GM18502 (cell line): Measurements from ENCODE around the gene TMEM200A.

ENCODE experiments used
- ATAC-seq: cut with Tn5 transposase; IDR thresholded peaks from one replicate; pipeline ENCODE4 v1.9.1; 2021; ENCODE audit warnings: mild to moderate bottlenecking; ENCODE audit not compliant: unreplicated experiment, poor library complexity

The TMEM200A gene

DNA sequence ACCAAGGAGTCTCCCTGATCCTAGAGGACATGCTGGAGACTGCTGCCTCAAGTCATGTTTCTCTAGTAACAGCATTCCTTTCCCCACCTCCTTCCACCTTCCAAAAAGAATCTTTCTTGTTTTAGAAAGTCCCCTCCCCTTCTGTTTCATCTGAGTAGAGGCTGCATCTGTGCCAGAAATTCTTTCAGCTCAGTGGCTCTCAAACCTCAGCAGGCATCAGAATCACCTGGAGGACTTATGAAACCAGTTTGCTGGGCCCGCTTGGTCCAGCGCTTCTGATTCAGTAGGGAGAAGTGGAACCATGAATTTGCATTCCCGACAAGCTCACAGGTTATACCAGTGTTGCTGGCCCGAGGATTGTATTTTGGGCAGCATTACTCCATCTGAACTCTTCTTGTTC is 55.1 kb downstream of the TMEM200A start:
- no peak for ATAC-seq

DNA sequence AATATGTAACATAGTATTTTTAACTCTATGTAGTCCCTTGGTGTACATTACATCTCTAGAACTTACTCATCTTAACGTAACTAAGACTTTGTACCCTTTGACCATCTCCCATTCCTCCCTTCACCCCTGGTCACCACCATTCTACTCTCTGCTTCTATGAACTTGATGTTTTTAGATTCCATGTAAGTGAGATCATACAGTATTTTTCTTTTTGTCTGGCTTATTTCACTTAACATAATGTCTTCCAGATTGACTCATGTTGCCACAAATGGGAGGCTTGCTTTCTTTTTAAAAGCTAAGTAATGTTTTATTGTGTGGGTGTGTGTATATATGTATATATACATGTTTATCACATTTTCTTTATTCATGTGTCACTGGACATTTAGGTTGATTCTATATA is 55.8 kb downstream of the TMEM200A start:
- no peak for ATAC-seq

DNA sequence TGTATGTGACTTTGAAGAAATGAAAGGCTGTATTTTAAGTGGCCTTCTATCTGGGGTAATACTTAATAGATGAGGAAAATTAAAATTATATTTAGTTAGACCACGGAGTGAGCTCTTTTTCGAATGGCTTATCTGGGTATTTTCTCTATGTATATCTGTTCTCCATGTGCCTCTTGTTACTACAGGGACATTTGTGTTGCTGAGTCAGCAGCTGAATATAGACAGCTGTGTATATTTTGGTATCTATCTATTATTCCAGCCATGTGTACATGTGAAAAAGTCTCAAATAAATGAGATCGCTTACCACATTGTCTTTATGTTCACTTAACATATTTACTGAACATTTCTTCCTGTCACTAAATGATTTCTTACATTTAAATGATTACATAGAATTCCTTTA is 57.2 kb downstream of the TMEM200A start:
- ATAC-seq, result no peak

DNA sequence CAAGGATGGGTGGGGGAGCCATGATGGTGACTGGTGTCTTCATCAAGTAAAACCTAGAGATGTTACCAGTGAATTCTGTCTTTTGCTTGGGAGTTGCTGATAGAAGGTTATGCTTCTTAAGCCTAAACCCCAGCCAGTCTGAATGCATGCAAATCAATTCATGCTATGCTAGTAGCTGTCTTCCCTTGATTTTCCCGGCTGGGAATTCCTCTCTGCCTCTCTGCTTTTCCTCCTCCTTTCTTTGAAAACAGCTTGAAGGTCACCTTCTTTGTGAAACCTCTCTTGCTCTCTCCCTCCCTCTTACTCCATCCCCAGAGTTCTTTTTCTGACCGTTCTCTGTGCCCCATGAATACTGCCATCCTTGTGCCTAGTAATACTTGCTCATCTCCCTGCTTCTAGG is 58.9 kb downstream of the TMEM200A start:
- ATAC-seq, result no peak

DNA sequence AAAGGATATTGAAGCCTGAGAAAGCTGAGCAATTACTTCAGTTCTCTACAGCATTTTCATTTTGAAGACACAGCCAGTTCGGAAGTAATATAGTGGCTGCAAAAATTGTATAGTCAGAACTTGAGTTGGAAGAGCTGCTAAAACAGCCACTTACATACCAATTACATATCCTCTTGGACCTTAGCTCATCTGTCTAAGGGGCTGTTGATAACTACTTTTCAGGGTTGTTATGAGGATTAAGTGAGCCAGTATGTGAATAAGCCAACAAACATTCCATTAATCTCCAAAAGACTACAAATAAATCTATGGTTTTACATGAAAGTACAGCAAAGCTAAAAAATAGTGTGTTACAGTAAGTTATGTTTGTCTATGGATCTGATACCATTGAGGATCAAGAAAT is 59.7 kb downstream of the TMEM200A start:
- ATAC-seq, result no peak

DNA sequence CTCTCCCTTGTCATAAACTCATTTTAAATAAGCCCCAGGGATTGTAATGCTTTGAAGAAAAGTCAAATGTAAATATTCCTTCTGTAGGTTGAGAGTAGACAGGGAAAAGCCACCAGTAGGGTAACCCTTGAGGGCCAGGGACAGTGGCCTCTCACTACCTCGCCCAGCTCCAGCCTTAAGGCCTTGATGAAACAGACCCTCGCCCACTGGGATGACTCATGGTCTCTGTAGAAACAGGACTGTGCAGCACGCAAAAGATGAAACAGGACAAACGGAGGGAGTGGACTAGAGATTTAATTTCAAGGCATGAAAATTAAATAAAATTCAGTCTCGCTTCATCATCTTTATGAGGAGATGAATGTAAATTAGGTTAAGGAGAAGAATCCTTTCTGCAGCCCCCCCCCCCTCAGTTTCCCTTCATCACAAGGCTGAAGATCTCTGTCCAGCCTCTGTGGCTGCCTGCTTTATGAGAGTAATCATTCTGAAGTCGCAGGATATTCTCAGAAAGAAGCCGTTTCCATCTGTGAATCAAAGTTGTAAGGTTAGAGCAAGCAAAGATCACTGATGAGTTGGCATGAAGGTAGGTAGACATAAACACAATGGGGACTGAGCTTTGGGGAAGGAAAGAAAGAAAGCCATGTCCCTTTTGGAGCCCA is 60.4 kb downstream of the TMEM200A start:
- ATAC-seq, result no peak

DNA sequence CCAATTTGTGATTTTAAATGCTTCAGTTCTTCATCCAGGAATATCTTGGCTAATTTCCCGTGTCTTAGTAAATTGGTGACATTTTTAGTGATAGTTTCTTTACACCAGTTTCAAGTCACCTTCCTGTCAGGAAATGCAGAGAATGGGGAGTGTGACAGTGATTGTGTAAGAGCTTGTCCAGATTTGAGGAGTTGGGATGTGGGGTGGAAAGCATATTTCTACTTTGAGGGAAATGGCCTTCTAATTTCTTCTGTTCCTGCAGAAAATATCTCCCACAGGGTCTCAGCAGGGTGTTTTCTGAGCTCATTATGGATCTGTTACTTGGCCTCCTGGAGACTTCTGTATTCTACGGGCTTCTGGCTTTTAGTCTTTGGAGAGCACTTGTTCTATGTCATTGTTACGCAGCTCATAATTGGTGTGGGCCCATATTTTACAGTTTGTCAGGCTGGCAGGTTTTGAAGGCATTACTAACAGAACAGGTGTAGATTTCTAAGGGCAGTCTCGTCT is 65.6 kb downstream of the TMEM200A start:
- ATAC-seq, result no peak

DNA sequence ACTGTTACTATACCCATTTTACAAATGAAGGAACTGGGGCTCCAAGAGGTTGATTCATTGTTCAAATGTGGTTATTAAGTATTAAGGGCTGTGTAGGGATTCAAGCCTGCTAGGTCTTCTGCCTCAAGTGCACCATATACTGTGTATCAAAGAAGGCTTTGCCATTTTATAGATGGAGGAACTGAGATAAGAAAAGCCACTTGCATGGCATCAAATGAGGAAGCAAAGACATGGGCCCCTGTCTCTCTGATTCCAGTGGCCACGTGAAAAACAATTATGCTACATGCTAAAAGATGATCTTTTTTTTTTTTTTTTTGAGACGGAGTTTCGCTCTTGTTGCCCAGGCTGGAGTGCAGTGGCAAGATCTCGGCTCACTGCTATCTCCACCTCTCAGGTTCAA is 67.0 kb downstream of the TMEM200A start:
- ATAC-seq, result no peak

DNA sequence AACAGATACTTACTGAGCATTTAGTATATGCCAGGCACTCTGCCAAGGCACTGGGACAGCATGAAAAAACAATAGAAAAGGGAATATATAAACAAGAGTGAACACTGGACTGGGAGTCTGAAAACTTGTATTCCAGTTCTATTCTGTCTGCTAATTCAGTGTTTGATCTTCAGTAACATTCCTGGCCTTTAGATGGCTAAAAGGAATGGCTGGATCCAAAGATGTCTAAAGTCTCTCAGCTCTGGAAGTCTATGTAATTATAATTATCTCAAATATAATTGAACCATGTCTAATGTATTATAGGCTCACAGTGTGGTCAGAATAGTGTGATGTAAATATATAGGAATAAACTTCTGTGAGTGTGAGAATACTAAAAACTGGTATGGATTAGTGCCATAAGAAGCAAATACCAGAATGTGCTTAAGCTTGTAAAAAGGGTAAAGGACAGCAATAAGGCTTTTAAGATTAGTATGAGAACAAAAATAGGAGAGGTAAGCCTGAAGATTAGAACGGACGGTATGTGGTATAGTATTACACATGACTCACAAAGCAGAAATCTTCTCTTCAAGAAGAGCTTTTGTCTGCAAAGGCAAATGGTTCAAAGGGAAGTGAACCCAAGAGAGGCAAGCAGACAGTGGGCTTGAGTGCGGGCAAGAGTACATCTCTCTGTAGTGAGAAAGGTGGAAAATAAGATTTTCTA is 68.5 kb downstream of the TMEM200A start:
- ATAC-seq, result no peak

DNA sequence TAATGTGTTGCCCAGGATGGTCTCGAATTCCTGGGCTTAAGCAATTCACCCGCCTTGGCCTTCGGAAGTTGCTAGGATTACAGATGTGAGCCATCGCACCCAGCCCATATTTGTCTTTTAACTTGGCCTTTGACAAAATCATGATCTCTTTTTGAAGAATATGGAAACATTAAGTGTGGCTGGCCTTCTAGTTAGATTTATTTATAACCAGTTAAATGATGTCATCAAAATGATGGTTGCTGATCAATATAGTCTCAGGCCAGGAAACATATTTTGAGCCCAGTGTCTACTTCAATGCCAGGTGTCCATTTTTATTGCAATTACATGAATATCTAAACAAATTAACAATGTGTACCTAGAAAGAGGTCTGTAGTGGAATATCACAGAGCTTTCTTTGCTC is 69.4 kb downstream of the TMEM200A start:
- ATAC-seq, result no peak

DNA sequence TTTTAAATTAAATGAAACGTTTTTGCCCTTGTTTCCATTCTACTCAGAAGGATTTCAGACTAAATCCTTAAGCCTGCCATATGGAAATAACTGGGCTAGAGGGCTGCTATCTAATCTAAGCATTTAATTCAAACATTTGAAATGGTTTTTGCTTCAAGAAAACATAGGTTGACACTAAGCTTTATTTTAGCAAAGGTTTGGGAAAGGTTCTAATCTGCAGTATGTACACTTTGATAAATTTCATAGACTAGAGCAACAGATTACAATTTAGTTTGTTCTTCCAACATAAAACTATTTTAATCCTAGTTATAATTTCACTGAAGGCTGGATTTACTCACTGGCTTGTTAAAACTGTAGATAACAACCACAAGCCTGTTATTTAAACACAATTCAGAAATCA is 72.1 kb downstream of the TMEM200A start:
- no peak for ATAC-seq

DNA sequence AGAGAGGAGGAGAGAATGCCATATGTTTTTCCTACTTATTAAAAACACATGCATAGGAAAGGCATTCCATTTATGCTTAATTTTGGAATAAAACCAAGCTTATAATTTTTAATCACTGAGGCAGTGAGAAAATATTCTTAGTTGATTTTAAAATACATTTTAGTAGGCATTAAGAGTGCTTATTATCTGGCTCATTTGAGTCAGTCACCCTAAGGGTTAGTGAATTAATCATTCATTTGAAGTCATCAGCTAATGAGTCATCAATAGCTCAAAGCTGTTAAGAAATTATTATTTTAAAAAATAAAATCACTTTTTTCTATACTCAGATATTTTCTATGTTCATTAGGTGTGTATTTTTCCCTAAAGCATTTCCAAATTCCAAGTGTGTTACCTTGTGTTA is 81.6 kb downstream of the TMEM200A start:
- ATAC-seq, result no peak

DNA sequence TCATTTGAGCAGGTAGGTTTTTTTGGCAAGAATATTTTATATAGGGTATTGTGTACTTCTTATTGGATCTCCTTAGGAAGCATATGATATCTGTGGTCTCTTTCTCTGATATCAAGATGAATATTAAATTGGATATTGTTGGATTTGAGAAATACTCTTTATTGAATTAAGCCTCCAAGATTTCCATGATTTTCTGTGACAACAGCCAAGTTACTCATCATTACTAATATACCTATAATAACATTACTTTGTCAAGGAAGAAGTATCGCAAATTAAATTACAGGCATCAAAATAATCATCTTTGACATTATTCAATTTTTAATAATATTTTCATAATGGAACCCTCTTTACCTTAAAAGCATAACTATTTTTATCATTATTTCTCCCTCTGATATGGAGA is 86.5 kb downstream of the TMEM200A start:
- ATAC-seq, result no peak

DNA sequence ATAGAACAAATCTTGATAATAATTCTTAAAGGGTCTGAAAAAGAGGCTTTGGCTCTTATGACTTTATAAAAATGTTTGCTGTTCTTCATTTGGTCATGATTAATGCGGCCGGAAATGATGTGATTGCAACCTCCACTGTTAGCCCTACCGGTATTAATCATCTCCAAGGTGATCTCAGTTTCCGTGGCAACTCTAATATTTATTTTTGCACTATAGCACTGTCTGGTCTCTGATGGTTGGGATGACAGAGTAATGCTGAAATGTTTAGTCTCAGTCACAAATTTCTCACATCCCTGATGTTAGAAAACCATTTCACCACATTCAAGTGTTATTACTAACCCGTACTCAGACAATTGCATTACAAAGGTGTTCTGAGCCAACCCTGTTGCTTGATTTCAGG is 87.4 kb downstream of the TMEM200A start:
- ATAC-seq, result no peak

DNA sequence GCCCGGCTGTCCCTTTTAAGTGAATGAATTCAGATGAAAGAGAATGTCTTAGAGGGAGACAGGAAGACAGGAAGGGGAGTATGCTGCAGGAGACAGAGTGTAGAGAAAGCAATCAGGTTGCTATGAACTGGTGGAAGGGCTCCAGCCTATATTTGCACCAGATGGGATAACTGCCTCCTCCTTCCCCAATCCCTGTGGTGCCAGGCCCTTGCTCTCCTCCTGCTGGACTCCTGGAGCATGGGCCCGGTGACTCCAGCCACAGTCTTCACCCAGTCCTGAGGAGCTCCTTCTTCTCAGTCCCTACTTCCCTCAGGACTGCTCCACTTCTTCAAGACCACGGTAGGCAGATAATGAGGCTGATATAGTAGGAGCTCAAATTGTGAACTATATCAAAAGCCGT is 91.8 kb downstream of the TMEM200A start:
- ATAC-seq, result no peak

DNA sequence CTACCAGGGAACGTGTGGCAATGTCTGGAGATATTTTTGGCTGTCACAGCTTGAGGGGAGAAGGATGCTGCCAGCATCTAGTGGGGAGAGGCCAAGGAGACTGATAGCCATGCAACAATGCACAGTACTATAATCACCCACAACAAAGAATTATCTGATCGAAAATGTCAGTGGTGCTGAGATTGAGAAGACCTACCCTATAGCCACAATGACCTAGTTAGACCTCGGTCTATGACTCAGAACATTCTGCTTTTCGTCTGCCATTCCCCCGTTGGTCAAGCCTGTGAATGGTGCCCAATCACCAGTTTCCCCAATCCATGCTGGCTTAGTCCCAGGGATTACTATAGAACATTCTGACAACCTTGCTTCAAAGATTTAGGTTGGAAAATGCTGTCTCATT is 93.5 kb downstream of the TMEM200A start:
- no peak for ATAC-seq

DNA sequence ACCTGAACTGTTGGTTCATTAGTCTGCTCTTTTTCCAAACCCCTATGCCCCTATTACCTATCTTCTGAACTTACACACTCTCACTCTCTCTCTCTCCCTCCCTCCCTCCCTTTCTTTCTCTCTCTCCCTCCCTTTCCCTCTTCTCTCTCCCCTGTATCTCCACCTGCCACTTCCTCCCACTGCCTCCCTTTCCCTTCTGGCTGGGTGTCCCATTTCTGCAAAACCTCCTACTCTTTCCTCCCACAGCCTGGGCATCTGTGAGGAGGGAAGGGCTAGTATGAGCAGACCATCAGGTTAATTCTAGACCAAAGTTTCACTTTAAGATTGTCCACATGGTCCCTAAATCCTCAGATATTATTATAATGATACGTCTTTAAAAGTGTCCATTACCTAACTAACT is 95.1 kb downstream of the TMEM200A start:
- no peak for ATAC-seq

DNA sequence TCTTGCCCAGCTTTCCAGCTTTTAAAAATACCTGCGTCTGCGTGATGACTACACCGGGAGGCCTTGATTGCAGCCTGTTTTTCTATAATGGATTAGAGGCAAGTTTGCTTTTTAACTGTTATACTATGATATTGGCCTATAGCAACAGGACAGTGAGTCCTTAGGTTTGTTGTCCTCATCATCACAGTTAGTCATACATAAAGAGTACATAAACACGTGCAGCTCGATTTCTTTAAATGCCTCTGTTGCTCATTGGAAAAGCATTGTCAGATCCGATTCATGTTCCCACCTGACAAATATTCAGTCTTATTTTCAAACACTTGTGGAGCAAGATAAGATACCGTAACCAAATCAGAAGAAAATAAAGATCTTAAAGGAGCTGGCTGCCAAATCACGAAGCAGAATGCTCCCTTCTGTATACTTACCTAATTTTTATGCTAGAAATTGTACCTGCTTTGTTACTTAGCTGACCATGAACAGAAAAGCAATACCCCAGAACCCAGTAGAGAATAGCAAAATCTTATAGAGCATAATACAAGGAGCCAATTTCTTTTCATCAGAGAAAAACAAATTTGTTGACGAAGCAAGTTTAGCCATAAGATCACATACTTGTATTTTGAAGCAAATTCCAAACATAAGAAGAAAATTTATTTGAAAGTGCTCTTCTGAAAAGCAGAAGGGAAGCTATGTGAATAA is 100.4 kb downstream of the TMEM200A start:
- no peak for ATAC-seq

DNA sequence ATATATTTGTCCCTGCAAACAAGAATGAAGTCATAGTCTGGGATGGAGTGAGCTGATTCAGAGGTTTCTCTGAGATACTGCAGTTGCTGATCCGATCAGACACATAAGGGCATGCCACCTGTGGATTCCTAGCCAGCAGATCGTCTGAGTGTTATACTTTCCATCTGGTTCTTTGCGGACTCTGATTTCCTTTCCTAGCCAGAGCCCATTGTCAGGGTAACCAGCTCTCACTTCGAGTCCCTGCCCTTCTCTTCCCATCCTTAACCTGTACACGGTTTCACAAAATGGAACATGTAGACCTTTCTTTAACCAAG is 100.9 kb downstream of the TMEM200A start:
- no peak for ATAC-seq

DNA sequence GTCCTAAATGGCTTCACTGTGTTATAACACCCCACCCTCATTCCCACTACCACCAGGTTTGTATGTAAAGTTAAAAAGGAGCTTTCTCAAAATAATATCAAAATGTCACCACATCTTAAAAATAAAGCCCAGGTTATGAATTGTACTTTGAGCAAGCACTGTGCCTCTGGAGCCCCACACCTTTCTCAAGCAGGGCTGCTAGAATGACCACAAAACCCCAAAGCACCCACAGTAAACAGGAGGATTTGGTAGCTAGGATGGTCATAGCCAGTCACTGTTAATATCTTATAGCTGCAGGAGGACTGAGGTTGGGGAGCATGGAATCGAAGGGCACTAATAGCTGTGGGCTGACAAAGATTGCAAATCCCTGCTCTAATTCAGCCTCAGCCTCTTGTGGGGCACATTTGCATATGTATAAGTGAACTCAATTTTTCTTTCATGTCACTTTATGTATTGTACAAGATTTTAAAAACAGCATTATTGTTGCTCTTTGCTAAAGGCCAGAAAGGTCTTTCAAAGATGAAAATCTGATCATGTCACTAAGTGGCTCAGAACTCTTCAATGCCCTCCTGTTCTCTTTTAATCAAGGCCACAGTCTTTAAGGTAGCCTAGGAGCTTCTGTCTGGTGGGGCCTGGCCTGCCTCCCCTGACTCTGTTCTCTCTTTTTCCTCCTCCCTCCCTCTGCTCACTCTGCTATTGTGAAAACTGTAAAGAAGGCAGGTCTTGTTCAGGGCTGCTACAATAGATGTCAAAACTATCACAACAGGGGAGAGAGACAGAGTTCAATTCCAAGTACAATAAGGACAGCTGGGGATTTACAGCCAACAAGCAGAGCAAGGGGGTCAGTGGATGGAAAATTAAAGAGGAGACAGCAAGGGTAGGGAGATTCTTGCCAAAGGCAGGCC is 101.6 kb downstream of the TMEM200A start:
- ATAC-seq, result no peak

DNA sequence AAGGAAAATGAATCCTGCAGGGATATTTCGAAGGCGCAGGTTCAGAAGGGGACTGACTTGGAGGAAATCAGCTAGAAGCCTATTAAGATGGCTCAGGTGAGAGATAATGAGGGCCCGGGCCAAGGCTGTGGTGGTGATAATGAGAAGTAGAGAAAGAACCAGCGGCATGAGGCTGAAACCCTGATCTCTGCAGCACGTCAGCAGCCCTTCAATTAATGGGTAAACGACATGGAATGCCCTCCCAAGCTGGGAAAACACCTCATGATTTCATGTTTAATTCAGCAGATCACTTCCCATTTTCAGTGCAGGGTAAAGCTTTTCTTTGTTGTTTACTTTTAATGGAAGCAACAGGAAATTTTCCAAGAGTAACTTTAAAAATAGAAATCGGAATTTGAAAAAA is 104.9 kb downstream of the TMEM200A start:
- no peak for ATAC-seq
